GM21526 (cell line): ENCODE measurements around the gene WDR48.

Experiments used
- ATAC-seq: cut with Tn5 transposase; IDR thresholded peaks from one replicate; pipeline ENCODE4 v1.9.1; 2021; ENCODE audit warnings: moderate library complexity; ENCODE audit not compliant: unreplicated experiment, low FRiP score

Gene WDR48

GRCh38 chr3:39062180-39062579, 10.4 kb downstream of the WDR48 start:
- no peak for ATAC-seq

DNA sequence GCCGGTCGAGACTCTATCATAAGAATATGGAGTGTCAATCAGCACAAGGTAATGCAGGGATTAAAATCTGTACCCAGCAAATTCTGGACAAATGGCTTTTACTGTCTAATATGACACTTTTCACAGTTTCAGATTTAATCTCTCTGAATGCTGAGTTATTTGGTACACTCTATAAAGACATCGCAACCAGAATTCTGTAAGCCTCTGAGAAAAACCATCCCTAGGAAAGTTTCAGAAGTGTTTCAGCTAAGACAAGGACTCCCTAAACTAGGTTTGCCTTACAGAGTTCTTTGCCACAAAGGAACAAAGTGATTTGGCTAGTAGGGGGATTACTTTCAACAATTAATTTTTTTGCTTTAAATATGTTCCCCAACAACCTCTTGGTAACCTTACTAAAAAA, 11.3 kb downstream of the WDR48 start:
- no peak for ATAC-seq

- no peak for ATAC-seq
Observed at GRCh38 chr3:39064646-39065045, 12.8 kb downstream of the WDR48 start.

GRCh38 chr3:39065197-39065596, 13.4 kb downstream of the WDR48 start:
- peak; percentile 95 for ATAC-seq

- ATAC-seq, result no peak
Observed at GRCh38 chr3:39067286-39067685, 15.5 kb downstream of the WDR48 start.

DNA sequence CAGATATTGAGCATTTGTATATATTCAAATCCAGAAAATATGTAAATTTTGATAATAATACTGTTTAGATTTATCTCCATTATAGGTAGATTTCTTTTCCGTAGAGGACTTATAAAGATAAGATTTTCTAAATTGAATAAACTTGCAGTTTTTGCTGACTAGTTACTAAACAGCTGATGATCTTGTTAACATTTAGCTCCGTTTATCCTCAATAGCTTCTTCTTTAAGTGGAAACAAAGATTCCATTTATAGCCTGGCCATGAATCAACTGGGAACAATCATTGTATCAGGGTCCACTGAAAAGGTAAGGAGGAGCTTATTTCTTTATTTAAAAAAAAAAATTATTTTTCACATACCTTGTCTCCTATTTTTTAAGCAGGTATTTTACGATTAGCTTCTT, 16.7 kb downstream of the WDR48 start:
- ATAC-seq, result no peak

GRCh38 chr3:39075910-39076309, 24.1 kb downstream of the WDR48 start:
- ATAC-seq, result peak; percentile 65

DNA sequence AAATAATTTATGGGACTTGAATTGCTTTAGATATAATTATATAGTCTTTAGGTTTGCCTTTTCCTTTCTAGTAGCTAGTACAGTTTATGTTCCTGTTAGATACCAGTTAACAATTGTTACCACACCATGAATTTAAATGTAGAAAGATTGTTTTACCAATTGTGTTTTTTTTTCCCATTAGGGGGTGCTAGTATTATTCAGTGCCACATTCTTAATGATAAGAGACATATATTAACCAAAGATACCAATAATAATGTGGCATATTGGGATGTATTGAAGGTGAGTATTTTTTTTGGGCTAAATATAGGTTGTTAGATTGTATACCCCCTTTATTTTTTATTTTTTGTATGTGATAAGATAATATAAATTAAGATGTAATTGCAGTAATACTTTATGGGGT, 27.7 kb downstream of the WDR48 start:
- ATAC-seq, result no peak

- ATAC-seq, result no peak
Observed at GRCh38 chr3:39080026-39080425, 28.2 kb downstream of the WDR48 start.

- no peak for ATAC-seq
Observed at GRCh38 chr3:39082666-39083313, 31.0 kb downstream of the WDR48 start.

GRCh38 chr3:39086144-39086543, 34.3 kb downstream of the WDR48 start:
- ATAC-seq, result peak; percentile 59

DNA sequence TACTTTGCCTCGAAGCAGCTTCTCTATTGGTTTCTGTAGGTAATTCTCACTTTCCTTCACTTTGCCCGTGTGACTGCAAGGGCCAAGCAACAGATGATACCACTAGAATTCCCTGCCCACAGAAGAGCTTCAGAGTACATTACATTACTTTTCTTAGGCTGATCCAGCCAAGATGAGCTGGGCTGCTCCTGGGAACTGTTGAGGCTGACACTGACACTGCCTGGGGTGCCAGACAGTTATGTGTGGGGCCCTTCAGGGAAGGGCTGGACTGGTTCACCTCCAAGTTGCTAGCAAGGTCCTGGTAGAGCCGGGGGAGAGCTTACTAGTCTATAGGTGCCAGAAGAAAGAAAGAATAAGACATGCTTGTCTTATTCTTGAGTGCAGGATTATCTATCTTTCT, 36.6 kb downstream of the WDR48 start:
- ATAC-seq, result no peak

GRCh38 chr3:39088889-39089288, 37.1 kb downstream of the WDR48 start:
- ATAC-seq, result no peak

GRCh38 chr3:39090922-39091321, 39.1 kb downstream of the WDR48 start:
- no peak for ATAC-seq

GRCh38 chr3:39094851-39095677, 43.2 kb downstream of the WDR48 start:
- ATAC-seq, result no peak

GRCh38 chr3:39095778-39096177, 44.0 kb downstream of the WDR48 start:
- no peak for ATAC-seq

DNA sequence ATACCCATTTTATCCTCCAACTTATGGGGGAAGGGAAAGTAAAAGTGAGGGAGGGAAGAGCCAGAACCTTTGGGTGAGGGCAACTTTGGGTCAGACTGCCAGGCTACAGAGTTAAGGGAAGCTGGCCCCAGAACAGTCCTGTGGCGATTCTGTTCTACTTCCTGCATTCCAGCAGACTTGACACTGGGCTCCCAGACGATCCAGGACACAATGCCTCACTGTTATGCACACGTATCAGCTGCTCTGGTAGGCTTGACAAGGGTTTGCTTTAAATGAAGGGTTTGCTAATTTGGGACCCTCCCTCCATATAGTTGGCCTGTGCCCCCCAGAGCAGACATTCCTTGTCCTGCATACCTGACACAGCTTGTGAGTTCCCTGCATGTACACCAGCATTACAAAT, 45.0 kb downstream of the WDR48 start:
- ATAC-seq, result no peak

DNA sequence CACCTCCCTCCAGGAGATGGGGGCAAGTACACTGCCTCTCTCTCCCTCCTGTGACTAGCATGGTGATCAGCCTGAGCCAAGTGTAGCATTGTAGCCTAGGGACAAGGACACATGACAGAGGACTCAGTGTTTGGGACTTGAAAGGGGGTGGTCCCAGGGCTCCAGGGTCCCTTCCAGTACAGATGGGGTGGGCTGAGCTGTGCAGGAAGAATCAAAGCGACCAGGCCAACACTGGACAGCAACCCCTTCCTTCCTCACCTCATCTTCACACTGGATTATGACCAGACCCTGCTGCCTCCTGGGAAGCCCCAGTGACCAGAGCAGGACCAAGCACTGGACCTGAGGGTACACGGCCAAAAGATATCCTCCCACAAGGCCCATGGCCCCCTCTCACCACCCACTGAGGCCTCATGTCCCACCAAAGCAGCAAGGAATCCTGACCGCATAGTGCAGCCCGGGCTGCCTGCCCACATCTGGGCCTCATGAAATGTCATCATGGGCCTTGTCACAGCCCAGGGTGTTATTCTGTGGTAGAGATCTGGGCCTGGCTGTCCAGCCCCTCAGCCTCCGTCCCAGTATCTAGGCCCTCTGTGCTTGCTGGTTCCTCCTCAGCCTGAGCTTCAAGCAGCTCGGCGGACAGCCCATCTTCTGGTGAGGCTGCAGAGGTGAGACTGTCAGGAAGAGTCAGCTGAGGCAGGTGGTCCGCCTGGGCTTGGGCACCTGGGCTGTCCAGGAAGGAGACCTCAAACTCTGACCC, 46.1 kb downstream of the WDR48 start:
- ATAC-seq, result no peak

- ATAC-seq, result no peak
Observed at GRCh38 chr3:39098473-39099000, 46.7 kb downstream of the WDR48 start.

DNA sequence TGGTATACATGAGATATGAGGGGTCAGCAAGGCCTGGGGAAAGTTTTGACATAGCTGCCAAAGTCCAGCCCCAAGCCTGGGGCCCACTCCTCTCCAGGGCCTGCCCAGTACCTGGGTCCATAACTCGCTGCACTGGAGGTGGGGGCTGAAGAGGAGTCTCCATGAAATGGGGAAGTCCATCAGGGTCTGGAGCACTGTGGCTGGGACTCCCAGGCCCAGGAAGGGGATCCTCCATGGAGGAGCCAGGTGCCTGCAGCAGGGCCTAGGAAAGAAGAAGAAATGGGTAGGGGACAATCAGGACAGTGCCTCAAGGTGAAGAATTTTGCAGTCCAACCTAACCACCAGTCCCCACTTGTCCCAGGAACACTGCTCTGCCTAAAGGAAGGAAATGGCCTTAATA, 47.4 kb downstream of the WDR48 start:
- ATAC-seq, result no peak
